Effector memory CD8-positive, alpha-beta T cell (primary cell): ENCODE measurements around the gene FAM43A.

Source experiments
- ATAC-seq: fragments of 150-1000 bp; cut with Tn5 transposase; replicated peaks from 2 replicates; pipeline ENCODE4 v1.10.0; 2021; ENCODE audit warnings: mild to moderate bottlenecking, moderate library complexity
- DNase-seq, 3 experiments: peaks; one replicate each; pipeline ENCODE4 v3.0.0; 2021
- H3K27ac Mint-ChIP-seq, 2 donors: one replicate each; pipeline ENCODE4 v1.8.0; 2022; ENCODE audit warnings: mild to moderate bottlenecking in 2 of 2, mixed read lengths in 2 of 2, moderate library complexity in 2 of 2
- H3K27me3 Mint-ChIP-seq, 2 donors: one replicate each; pipeline ENCODE4 v1.8.0; 2022; ENCODE audit warnings: mixed read lengths in 2 of 2
- H3K36me3 Mint-ChIP-seq: one replicate; pipeline ENCODE4 v1.8.0; 2022; ENCODE audit warnings: mild to moderate bottlenecking, moderate library complexity, mixed read lengths; ENCODE audit not compliant: insufficient read depth
- H3K4me1 Mint-ChIP-seq, 2 donors: one replicate each; pipeline ENCODE4 v1.8.0; 2022; ENCODE audit warnings: low read depth in 2 of 2, mixed read lengths in 2 of 2
- H3K4me3 Mint-ChIP-seq, 2 donors: one replicate each; pipeline ENCODE4 v1.8.0; 2022; ENCODE audit warnings: mild to moderate bottlenecking in 2 of 2, mixed read lengths in 2 of 2, moderate library complexity in 2 of 2
- H3K9me3 Mint-ChIP-seq, 2 donors: one replicate each; pipeline ENCODE4 v1.8.0; 2022; ENCODE audit warnings: mixed read lengths in 2 of 2

Gene FAM43A

GRCh38 chr3:194682694-194683310 lies 2.9 kb upstream of the FAM43A start:
- Mint-ChIP-seq H3K27me3 (peaks cover 5 to 6% of the 10 kb centered on the region in 2 donors), H3K4me3 (no peak overlapping the region), H3K4me1 (peaks cover 21 to 25% of the 10 kb centered on the region in 2 donors), H3K9me3 (no peaks in the 10 kb centered on the region), H3K27ac (peak overlapping the region in 1 of 2 donors; percentile 81), H3K36me3 (peaks cover 23% of the 10 kb centered on the region)
- peak; percentile 62 for ATAC-seq
- peak; percentile 58 to 71 (median 63) for DNase-seq

GRCh38 chr3:194683380-194683779 lies 2.3 kb upstream of the FAM43A start:
- peaks cover 23 to 25% of the 10 kb centered on the region in 2 donors for H3K4me1 Mint-ChIP-seq
- H3K27ac Mint-ChIP-seq = no peak overlapping the region
- H3K9me3 Mint-ChIP-seq = no peaks in the 10 kb centered on the region
- H3K27me3 Mint-ChIP-seq = peaks cover 5 to 6% of the 10 kb centered on the region in 2 donors
- no peak overlapping the region for H3K4me3 Mint-ChIP-seq
- peaks cover 28% of the 10 kb centered on the region for H3K36me3 Mint-ChIP-seq
- DNase-seq (no peak), ATAC-seq (no peak)

- ATAC-seq (peak; percentile 25), DNase-seq (no peak)
- Mint-ChIP-seq H3K36me3 (peaks cover 40% of the 10 kb centered on the region), H3K27me3 (peaks cover under 1 to 5% of the 10 kb centered on the region in 2 donors), H3K4me1 (peaks cover 38 to 39% of the 10 kb centered on the region in 2 donors), H3K4me3 (peak overlapping the region; percentile 92 to 97), H3K9me3 (no peaks in the 10 kb centered on the region), H3K27ac (peak overlapping the region; percentile 83 to 93)
Measured at GRCh38 chr3:194685065-194685717, 492 bp upstream of the FAM43A start.

GRCh38 chr3:194686414-194686815 lies 732 bp downstream of the FAM43A start:
- ATAC-seq (no peak), DNase-seq (peak in 1 of 3 experiments; percentile 6)
- Mint-ChIP-seq H3K4me1 (peaks cover 38 to 44% of the 10 kb centered on the region in 2 donors), H3K27me3 (peaks cover 0 to 5% of the 10 kb centered on the region in 2 donors), H3K27ac (peak overlapping the region; percentile 50 to 93), H3K4me3 (peak overlapping the region; percentile 92 to 97), H3K36me3 (peaks cover 40% of the 10 kb centered on the region), H3K9me3 (no peaks in the 10 kb centered on the region)

- ATAC-seq (peak; percentile 6), DNase-seq (peak; percentile 16 to 33 (median 21))
- Mint-ChIP-seq H3K27ac (peak overlapping the region; percentile 86 to 93), H3K36me3 (peaks cover 40% of the 10 kb centered on the region), H3K4me1 (peaks cover 38 to 44% of the 10 kb centered on the region in 2 donors), H3K27me3 (peaks cover 0 to 5% of the 10 kb centered on the region in 2 donors), H3K4me3 (peak overlapping the region; percentile 92 to 97), H3K9me3 (no peaks in the 10 kb centered on the region)
Measured at GRCh38 chr3:194686816-194687637, 1.3 kb downstream of the FAM43A start.

GRCh38 chr3:194687638-194688199 lies 2.0 kb downstream of the FAM43A start:
- DNase-seq = peak; percentile 60 to 73 (median 67)
- Mint-ChIP-seq H3K4me1 (peaks cover 38 to 39% of the 10 kb centered on the region in 2 donors), H3K36me3 (peaks cover 40% of the 10 kb centered on the region), H3K4me3 (peak overlapping the region; percentile 92 to 97), H3K27ac (peak overlapping the region; percentile 86 to 93), H3K9me3 (no peaks in the 10 kb centered on the region), H3K27me3 (peaks cover 0 to 5% of the 10 kb centered on the region in 2 donors)
- ATAC-seq = peak; percentile 63

GRCh38 chr3:194688200-194688740 lies 2.6 kb downstream of the FAM43A start:
- Mint-ChIP-seq H3K27me3 (peaks cover 0 to 5% of the 10 kb centered on the region in 2 donors), H3K4me3 (peak overlapping the region; percentile 92 to 97), H3K27ac (peak overlapping the region; percentile 79 to 93), H3K36me3 (peaks cover 42% of the 10 kb centered on the region), H3K9me3 (no peaks in the 10 kb centered on the region), H3K4me1 (peaks cover 37 to 40% of the 10 kb centered on the region in 2 donors)
- peak; percentile 29 for ATAC-seq
- DNase-seq = peak; percentile 21 to 42 (median 25)

GRCh38 chr3:194688946-194689345 lies 3.3 kb downstream of the FAM43A start:
- Mint-ChIP-seq H3K9me3 (no peaks in the 10 kb centered on the region), H3K27me3 (peaks cover 0 to 4% of the 10 kb centered on the region in 2 donors), H3K4me3 (peak overlapping the region; percentile 92 to 97), H3K27ac (peak overlapping the region; percentile 79 to 93), H3K36me3 (peaks cover 43% of the 10 kb centered on the region), H3K4me1 (peaks cover 33 to 38% of the 10 kb centered on the region in 2 donors)
- no peak for ATAC-seq
- DNase-seq = no peak

GRCh38 chr3:194689493-194689944 lies 3.8 kb downstream of the FAM43A start:
- ATAC-seq = peak; percentile 26
- peak overlapping the region; percentile 79 to 93 for H3K27ac Mint-ChIP-seq
- H3K27me3 Mint-ChIP-seq = peaks cover 0 to 5% of the 10 kb centered on the region in 2 donors
- DNase-seq = peak in 2 of 3 experiments; percentile 21 to 26
- H3K9me3 Mint-ChIP-seq = no peaks in the 10 kb centered on the region
- H3K4me3 Mint-ChIP-seq = peak overlapping the region; percentile 92 to 97
- peaks cover 33 to 38% of the 10 kb centered on the region in 2 donors for H3K4me1 Mint-ChIP-seq
- peaks cover 43% of the 10 kb centered on the region for H3K36me3 Mint-ChIP-seq

- H3K27me3 Mint-ChIP-seq = peaks cover 0 to 5% of the 10 kb centered on the region in 2 donors
- H3K36me3 Mint-ChIP-seq = peaks cover 38% of the 10 kb centered on the region
- peaks cover 25 to 34% of the 10 kb centered on the region in 2 donors for H3K4me1 Mint-ChIP-seq
- DNase-seq (no peak), ATAC-seq (no peak)
- H3K27ac Mint-ChIP-seq = peak overlapping the region in 1 of 2 donors; percentile 71
- H3K9me3 Mint-ChIP-seq = no peaks in the 10 kb centered on the region
- H3K4me3 Mint-ChIP-seq = peak overlapping the region in 1 of 2 donors; percentile 19
Measured at GRCh38 chr3:194690501-194691372, 5.1 kb downstream of the FAM43A start.

GRCh38 chr3:194691481-194692283 lies 6.0 kb downstream of the FAM43A start:
- Mint-ChIP-seq H3K9me3 (no peaks in the 10 kb centered on the region), H3K27me3 (peaks cover 7 to 15% of the 10 kb centered on the region in 2 donors), H3K36me3 (peaks cover 29% of the 10 kb centered on the region), H3K4me3 (no peak overlapping the region), H3K4me1 (peaks cover 21 to 31% of the 10 kb centered on the region in 2 donors), H3K27ac (peak overlapping the region in 1 of 2 donors; percentile 71)
- ATAC-seq = no peak
- no peak for DNase-seq
